Measurements from ENCODE around the gene ATP5MG.

Gene ATP5MG

DNA sequence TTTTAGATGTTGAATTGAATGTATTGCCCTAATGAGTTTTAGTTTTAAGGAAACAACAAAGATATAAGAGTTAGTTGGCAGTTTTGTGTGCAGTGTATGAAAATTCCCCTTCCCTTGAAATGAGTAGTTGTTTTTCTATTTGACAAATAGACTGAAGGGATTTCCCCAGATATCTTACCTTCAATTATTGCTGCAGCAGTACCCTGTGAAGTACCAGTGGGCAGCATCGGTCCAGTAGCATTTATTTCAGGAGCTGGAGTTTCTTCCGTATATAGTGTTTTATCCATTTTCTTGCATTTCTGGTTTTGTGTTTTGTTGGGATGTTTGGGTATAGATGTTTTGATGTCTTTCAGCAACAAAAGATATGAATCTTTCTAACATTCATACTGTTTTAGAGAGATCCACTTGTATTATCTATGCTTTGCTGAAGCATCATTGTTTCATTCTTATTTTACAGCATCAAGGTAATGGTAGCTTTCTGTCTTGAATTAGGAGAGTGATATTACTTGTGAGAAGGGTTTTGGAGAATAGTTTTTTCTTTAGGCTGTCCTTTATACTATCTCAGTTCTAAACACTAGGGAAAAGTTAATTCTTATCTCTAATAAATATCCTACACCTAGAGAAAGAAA is 42.3 kb downstream of the ATP5MG start:
- H4K20me1 ChIP-seq (ENCODE audit: insufficient read depth, low read length), result no peaks in the 10 kb centered on the region
- no peak overlapping the region for H3K4me3 ChIP-seq (ENCODE audit: low read depth, low read length, poor library complexity, severe bottlenecking)
- H3K27me3 ChIP-seq (ENCODE audit: insufficient read depth, low read length), result no peaks in the 10 kb centered on the region
- H3K9me3 ChIP-seq (ENCODE audit: low read length), result no peaks in the 10 kb centered on the region
- no peak overlapping the region for H3K9ac ChIP-seq (ENCODE audit: low read length)
- no peak overlapping the region for H3K27ac ChIP-seq (ENCODE audit: low read depth, low read length, poor library complexity, severe bottlenecking)
- no peak overlapping the region for H3K4me2 ChIP-seq (ENCODE audit: low read length)
- H3K36me3 ChIP-seq (ENCODE audit: insufficient read depth, low read length), result peaks cover 20% of the 10 kb centered on the region
- H3F3A ChIP-seq (ENCODE audit: insufficient read depth, low read length), result no peaks in the 10 kb centered on the region
- H2AFZ ChIP-seq (ENCODE audit: low read length), result no peak overlapping the region
- TF ChIP-seq EZH2 (IDR thresholded peaks at IDR 0.05; ENCODE audit: borderline replicate concordance, low read length) (no peak), CTCF (IDR thresholded peaks at IDR 0.05; ENCODE audit: low read length) (no peak)
- H3K9me2 ChIP-seq (ENCODE audit: low read depth, low read length), result no peaks in the 10 kb centered on the region
- H3K4me1 ChIP-seq (ENCODE audit: insufficient read depth, low read length, severe bottlenecking), result peaks cover 51% of the 10 kb centered on the region
- peaks cover 92% of the 10 kb centered on the region for H3K79me2 ChIP-seq (ENCODE audit: insufficient read depth, low read length)

GRCh38 chr11:118447423-118447822 is 46.0 kb downstream of the ATP5MG start:
- TF ChIP-seq EZH2 (IDR thresholded peaks at IDR 0.05; ENCODE audit: borderline replicate concordance, low read length), result no peak
- TF ChIP-seq CTCF (IDR thresholded peaks at IDR 0.05; ENCODE audit: low read length), result no peak
- Histone ChIP-seq H3K27me3 (ENCODE audit: insufficient read depth, low read length) (no peaks in the 10 kb centered on the region), H4K20me1 (ENCODE audit: insufficient read depth, low read length) (no peaks in the 10 kb centered on the region), H3F3A (ENCODE audit: insufficient read depth, low read length) (no peaks in the 10 kb centered on the region), H3K9me2 (ENCODE audit: low read depth, low read length) (no peaks in the 10 kb centered on the region), H3K27ac (ENCODE audit: low read depth, low read length, poor library complexity, severe bottlenecking) (no peak overlapping the region), H3K79me2 (ENCODE audit: insufficient read depth, low read length) (peaks cover 65% of the 10 kb centered on the region), H3K4me3 (ENCODE audit: low read depth, low read length, poor library complexity, severe bottlenecking) (no peak overlapping the region), H3K4me1 (ENCODE audit: insufficient read depth, low read length, severe bottlenecking) (peaks cover 14% of the 10 kb centered on the region), H3K36me3 (ENCODE audit: insufficient read depth, low read length) (peaks cover 15% of the 10 kb centered on the region), H3K9ac (ENCODE audit: low read length) (no peak overlapping the region), H2AFZ (ENCODE audit: low read length) (no peak overlapping the region), H3K9me3 (ENCODE audit: low read length) (no peaks in the 10 kb centered on the region), H3K4me2 (ENCODE audit: low read length) (no peak overlapping the region)

DNA sequence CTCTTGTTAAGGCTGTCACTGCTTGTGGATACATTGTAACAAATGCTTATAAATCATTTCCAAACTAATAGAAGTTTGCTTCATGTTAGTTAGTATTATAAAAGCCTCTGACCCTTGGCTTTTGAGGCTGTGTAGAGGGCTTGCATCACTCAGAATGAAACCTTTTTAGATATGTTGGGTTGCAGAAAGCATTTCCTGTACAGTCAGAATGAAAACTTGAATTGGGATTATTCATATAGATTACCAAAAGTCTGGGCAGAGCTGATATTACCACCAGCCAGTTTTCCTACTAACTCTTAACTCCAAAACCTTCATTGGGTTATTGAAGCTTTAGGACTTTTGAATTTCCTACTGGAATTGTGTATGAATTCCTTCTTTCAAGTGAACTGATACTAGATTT is 46.9 kb downstream of the ATP5MG start:
- TF ChIP-seq EZH2 (IDR thresholded peaks at IDR 0.05; ENCODE audit: borderline replicate concordance, low read length) (no peak), CTCF (IDR thresholded peaks at IDR 0.05; ENCODE audit: low read length) (no peak)
- Histone ChIP-seq H3K4me3 (ENCODE audit: low read depth, low read length, poor library complexity, severe bottlenecking) (no peak overlapping the region), H3K9me3 (ENCODE audit: low read length) (no peaks in the 10 kb centered on the region), H4K20me1 (ENCODE audit: insufficient read depth, low read length) (no peaks in the 10 kb centered on the region), H2AFZ (ENCODE audit: low read length) (no peak overlapping the region), H3K9ac (ENCODE audit: low read length) (no peak overlapping the region), H3K4me2 (ENCODE audit: low read length) (no peak overlapping the region), H3K27me3 (ENCODE audit: insufficient read depth, low read length) (no peaks in the 10 kb centered on the region), H3K4me1 (ENCODE audit: insufficient read depth, low read length, severe bottlenecking) (peaks cover 5% of the 10 kb centered on the region), H3F3A (ENCODE audit: insufficient read depth, low read length) (no peaks in the 10 kb centered on the region), H3K9me2 (ENCODE audit: low read depth, low read length) (no peaks in the 10 kb centered on the region), H3K79me2 (ENCODE audit: insufficient read depth, low read length) (peaks cover 56% of the 10 kb centered on the region), H3K27ac (ENCODE audit: low read depth, low read length, poor library complexity, severe bottlenecking) (no peak overlapping the region), H3K36me3 (ENCODE audit: insufficient read depth, low read length) (peaks cover 15% of the 10 kb centered on the region)

Data from OCI-LY1 (cell line).